ENCODE results near the gene BCL2.

Gene BCL2

DNA sequence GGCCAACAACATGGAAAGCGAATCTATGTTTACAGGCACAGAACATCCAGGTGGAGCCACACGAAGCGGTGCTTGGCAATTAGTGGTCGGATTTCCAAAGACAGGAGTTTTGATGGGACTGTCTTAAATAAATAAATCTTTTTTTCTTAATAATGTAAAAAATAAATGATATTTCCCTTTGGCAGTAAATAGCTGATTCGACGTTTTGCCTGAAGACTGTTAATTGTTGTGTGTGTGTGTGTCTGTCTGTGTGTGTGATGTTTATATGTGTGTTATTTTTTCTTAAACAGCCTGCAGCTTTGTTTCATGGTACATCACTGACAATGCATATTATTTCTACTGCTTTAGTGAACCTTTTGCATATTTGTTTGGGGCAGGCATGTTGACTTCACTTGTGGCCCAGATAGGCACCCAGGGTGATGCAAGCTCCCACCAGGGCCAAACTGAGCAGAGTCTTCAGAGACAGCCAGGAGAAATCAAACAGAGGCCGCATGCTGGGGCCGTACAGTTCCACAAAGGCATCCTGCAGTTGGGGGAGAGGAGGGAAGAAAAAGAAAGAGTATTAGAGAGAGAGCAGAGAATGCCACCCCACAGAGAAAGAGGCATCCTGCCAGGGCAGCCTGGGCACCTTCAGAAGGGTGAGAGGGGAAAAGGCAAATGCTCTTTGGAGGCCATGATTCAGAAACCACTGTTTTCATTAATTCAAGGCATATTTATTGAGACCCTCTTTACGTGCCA is 191.2 kb downstream of the BCL2 start:
- Histone ChIP-seq H3K27me3 (no peaks in the 10 kb centered on the region), H3K9ac (no peak overlapping the region), H3K9me3 (replicated peaks in 1 of 11) (peaks cover 0 to 10% (median 5%) of the 10 kb centered on the region in 11 experiments; a peak in 7 of 22 replicates), H3K4me3 (no peak overlapping the region), H3K4me2 (peak overlapping the region in 1 of 11 experiments; percentile 17; a peak in 2 of 22 replicates), H4K20me1 (no peaks in the 10 kb centered on the region), H3K4me1 (peaks cover 29 to 85% (median 60%) of the 10 kb centered on the region in 10 experiments), H3K27ac (peak overlapping the region in 4 of 11 experiments; percentile 6 to 37 (median 30); a peak in 3 of 22 replicates), H3K36me3 (peaks cover 0 to 50% (median 25%) of the 10 kb centered on the region in 11 experiments; a peak in 17 of 22 replicates)
- TF ChIP-seq Cebpa-rat (IDR thresholded peaks at IDR 0.05) = no peak

DNA sequence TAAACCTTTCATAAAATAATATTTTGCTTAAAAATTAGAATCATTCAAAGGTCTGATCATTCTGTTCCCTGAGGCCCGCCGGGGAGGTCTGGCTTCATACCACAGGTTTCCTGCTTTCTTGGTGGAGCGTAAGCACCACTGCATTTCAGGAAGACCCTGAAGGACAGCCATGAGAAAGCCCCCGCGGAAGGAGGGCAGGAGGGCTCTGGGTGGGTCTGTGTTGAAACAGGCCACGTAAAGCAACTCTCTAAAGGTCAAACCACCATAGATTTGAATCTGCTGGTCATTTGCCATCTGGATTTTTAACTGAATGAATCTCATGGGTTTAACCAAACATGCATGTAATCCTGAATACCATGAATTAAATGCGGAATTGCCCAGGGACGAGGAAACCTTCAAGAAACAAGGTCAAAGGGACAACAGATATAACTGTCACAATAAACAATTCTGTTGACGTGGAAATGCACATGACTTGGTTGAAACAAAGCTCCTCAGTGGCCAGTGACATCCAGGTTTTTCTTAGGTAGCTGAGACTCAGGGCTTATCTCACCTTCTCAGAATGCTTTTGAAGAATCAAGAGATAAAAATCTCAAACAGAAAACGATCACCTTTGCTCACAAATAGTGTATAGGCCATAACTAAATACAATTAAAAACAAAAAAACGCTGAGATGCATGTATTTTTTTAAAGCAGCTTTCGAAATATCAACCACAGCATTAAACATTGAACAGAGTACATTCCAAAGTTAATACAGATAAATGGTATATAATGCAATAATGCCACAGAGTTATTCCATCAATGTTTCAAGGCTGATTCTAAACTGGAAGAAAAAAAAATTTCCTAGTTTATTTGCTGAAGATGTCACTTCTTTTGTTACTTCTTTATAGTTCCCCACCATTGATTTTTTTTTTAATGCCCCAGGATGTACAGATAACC is 193.2 kb downstream of the BCL2 start:
- Histone ChIP-seq H3K9me3 (replicated peaks in 1 of 11) (peaks cover 0 to 25% (median 19%) of the 10 kb centered on the region in 11 experiments; a peak in 15 of 22 replicates), H3K9ac (peak overlapping the region in 4 of 11 experiments; percentile 5 to 53 (median 33); a peak in 6 of 22 replicates), H3K36me3 (peaks cover 0 to 65% (median 35%) of the 10 kb centered on the region in 11 experiments; a peak in 17 of 22 replicates), H3K4me3 (0 out of 20 replicates have a peak overlapping the region, but pooled peaks of 1 of the 10 experiments have one; percentile 1), H3K27me3 (no peaks in the 10 kb centered on the region), H3K4me1 (peaks cover 23 to 68% (median 43%) of the 10 kb centered on the region in 10 experiments), H3K4me2 (peak overlapping the region; percentile 31 to 80 (median 54); a peak in 21 of 22 replicates), H4K20me1 (no peaks in the 10 kb centered on the region), H3K27ac (peak overlapping the region in 8 of 11 experiments; percentile 17 to 63 (median 53); a peak in 14 of 22 replicates)
- no peak for TF ChIP-seq Cebpa-rat (IDR thresholded peaks at IDR 0.05)

DNA sequence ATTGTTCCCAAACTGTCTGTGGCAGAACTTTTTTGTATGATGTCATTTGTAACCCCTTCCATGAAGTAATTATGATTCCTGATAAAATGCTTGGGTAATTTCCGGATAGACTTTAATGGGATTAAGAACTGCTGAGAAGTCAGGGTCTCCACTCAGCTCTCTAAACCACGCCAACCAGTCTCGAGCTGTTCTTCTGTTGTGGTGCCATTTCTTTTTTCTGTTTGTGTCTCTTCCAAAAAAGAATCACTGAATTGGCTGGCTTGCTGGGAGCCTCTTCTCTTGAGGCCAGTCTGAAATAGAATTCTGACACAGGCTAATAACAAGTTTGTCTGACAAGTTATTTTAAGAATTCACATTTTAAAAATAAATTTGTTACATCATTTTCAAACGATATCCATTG is 198.9 kb downstream of the BCL2 start:
- Histone ChIP-seq H3K4me1 (peaks cover 13 to 61% (median 40%) of the 10 kb centered on the region in 10 experiments; a peak in 19 of 20 replicates), H3K4me3 (no peak overlapping the region), H3K4me2 (peak overlapping the region in 5 of 11 experiments; percentile 1 to 54 (median 13); a peak in 5 of 22 replicates), H4K20me1 (no peaks in the 10 kb centered on the region), H3K9me3 (replicated peaks in 1 of 11) (peaks cover 0 to 25% (median 19%) of the 10 kb centered on the region in 11 experiments; a peak in 15 of 22 replicates), H3K36me3 (peaks cover 0 to 30% (median 12%) of the 10 kb centered on the region in 11 experiments; a peak in 10 of 22 replicates), H3K27me3 (no peaks in the 10 kb centered on the region), H3K9ac (no peak overlapping the region), H3K27ac (peak overlapping the region in 2 of 11 experiments; percentile 35 to 48; a peak in 2 of 22 replicates)
- no peak for TF ChIP-seq Cebpa-rat (IDR thresholded peaks at IDR 0.05)

- Histone ChIP-seq H3K9me3 (replicated peaks in 1 of 11) (peaks cover 0 to 25% (median 19%) of the 10 kb centered on the region in 11 experiments; a peak in 15 of 22 replicates), H3K9ac (no peak overlapping the region), H3K4me2 (peak overlapping the region in 8 of 11 experiments; percentile 3 to 66 (median 51); a peak in 12 of 22 replicates), H4K20me1 (no peaks in the 10 kb centered on the region), H3K4me3 (no peak overlapping the region), H3K27me3 (no peaks in the 10 kb centered on the region), H3K36me3 (peaks cover 0 to 26% (median 11%) of the 10 kb centered on the region in 11 experiments; a peak in 10 of 22 replicates), H3K27ac (peak overlapping the region in 2 of 11 experiments; percentile 44 to 48; a peak in 3 of 22 replicates), H3K4me1 (peaks cover 7 to 54% (median 34%) of the 10 kb centered on the region in 10 experiments)
- no peak for TF ChIP-seq Cebpa-rat (IDR thresholded peaks at IDR 0.05)
These were observed 199.9 kb downstream of the BCL2 start for GRCh38 chr18:63119647-63120046.

GRCh38 chr18:63113899-63114565 is 205.5 kb downstream of the BCL2 start:
- Histone ChIP-seq H3K4me1 (peaks cover 48 to 79% (median 61%) of the 10 kb centered on the region in 10 experiments), H3K36me3 (peaks cover 0 to 6% (median 0%) of the 10 kb centered on the region in 11 experiments; a peak in 2 of 22 replicates), H3K9ac (no peak overlapping the region), H3K27me3 (no peaks in the 10 kb centered on the region), H3K9me3 (replicated peaks in 1 of 11) (peaks cover 0 to 46% (median 42%) of the 10 kb centered on the region in 11 experiments; a peak in 18 of 22 replicates), H3K4me3 (no peak overlapping the region), H4K20me1 (no peaks in the 10 kb centered on the region), H3K27ac (peak overlapping the region in 2 of 11 experiments; percentile 9 to 31; a peak in 3 of 22 replicates), H3K4me2 (peak overlapping the region; percentile 12 to 64 (median 49))
- TF ChIP-seq Cebpa-rat (IDR thresholded peaks at IDR 0.05) = no peak

DNA sequence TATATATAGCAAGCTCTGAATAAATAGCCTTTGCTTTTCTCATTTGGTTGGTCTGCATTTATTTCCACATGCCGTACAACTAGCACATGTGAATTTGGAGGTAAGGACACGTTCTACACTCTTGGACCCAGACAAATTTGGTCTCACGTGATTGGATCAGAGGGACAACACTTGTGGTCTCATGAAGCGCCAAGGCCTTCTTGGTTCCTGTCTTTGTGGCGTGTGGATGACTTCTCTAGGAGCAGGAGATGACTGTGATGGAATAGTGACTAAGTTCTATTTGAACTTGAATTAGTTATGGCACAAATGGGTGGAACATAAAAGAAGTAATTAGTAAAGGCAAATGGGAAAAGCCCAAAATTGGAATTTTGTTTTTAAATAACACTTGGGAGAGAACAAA is 206.9 kb downstream of the BCL2 start:
- Histone ChIP-seq H3K4me3 (peak overlapping the region in 5 of 10 experiments; percentile 2 to 34 (median 20); a peak in 6 of 20 replicates), H3K4me1 (peaks cover 54 to 80% (median 61%) of the 10 kb centered on the region in 10 experiments), H3K36me3 (peaks cover 0 to 6% (median 0%) of the 10 kb centered on the region in 11 experiments; a peak in 2 of 22 replicates), H3K27ac (peak overlapping the region in 9 of 11 experiments; percentile 20 to 75 (median 48); a peak in 13 of 22 replicates), H3K4me2 (peak overlapping the region; percentile 19 to 73 (median 57); a peak in 20 of 22 replicates), H3K27me3 (no peaks in the 10 kb centered on the region), H3K9ac (no peak overlapping the region; a peak in 1 of 22 replicates), H3K9me3 (replicated peaks in 1 of 11) (peaks cover 0 to 46% (median 42%) of the 10 kb centered on the region in 11 experiments; a peak in 18 of 22 replicates), H4K20me1 (no peaks in the 10 kb centered on the region)
- TF ChIP-seq Cebpa-rat (IDR thresholded peaks at IDR 0.05) = no peak

- Histone ChIP-seq H3K9me3 (replicated peaks in 1 of 11) (peaks cover 0 to 46% (median 42%) of the 10 kb centered on the region in 11 experiments; a peak in 18 of 22 replicates), H3K9ac (peak overlapping the region in 1 of 11 experiments; percentile 36; a peak in 3 of 22 replicates), H3K4me1 (peaks cover 62 to 82% (median 69%) of the 10 kb centered on the region in 10 experiments), H3K27ac (peak overlapping the region in 9 of 11 experiments; percentile 20 to 75 (median 48); a peak in 16 of 22 replicates), H3K4me3 (peak overlapping the region in 4 of 10 experiments; percentile 2 to 34 (median 20); a peak in 4 of 20 replicates), H3K27me3 (no peaks in the 10 kb centered on the region), H4K20me1 (no peaks in the 10 kb centered on the region), H3K36me3 (peaks cover 0 to 6% (median 0%) of the 10 kb centered on the region in 11 experiments; a peak in 2 of 22 replicates), H3K4me2 (peak overlapping the region; percentile 19 to 73 (median 57))
- peak in 5 of 11 experiments; percentile 23 to 71 (median 56); a peak in 5 of 22 replicates for TF ChIP-seq Cebpa-rat (IDR thresholded peaks at IDR 0.05)
These were observed 207.7 kb downstream of the BCL2 start for GRCh38 chr18:63111671-63112402.
